Endothelial cell of umbilical vein (primary cell): ENCODE measurements around the gene CERK. TPM values are rescaled to one million over a fixed set of nuclear protein-coding genes. Genes with fewer than 3 reads are reported as not detected.

Experiments
- BruUV-seq: library from RNA; stranded (reverse); fragments of 400-500 nt; replicated peaks from 2 replicates; lab custom pipeline; 2021; lab: Mats Ljungman, UMichigan
- CTCF ChIA-PET: fragments of 300-600, 350-600 bp; sonication (Branson Sonifier 250); formaldehyde crosslinking; loops from one replicate; lab custom pipeline; 2021; ENCODE audit warnings: antibody characterized with exemption, inconsistent platforms; lab: Charles Lee
- POLR2A ChIA-PET: fragments of 300-600, 350-600 bp; sonication (Branson Sonifier 250); formaldehyde crosslinking; loops from one replicate; lab custom pipeline; 2021; ENCODE audit warnings: antibody characterized with exemption, inconsistent platforms; lab: Charles Lee
- DNase-seq: peaks from one replicate; pipeline ENCODE4 v3.0.0-alpha.2; 2011; ENCODE audit warnings: low read depth, low spot score
- FAIRE-seq: peaks from 2 replicates; lab custom pipeline; 2011; peaks lifted over from hg19 to GRCh38; lab: Jason Lieb, UNC
- H2AFZ ChIP-seq: 2 replicates; pipeline ENCODE4 v1.6.0; 2012; ENCODE audit warnings: low read depth, low read length, control low read depth, inconsistent platforms
- H3K27ac ChIP-seq: 2 replicates; pipeline ENCODE4 v1.5.1; 2011; ENCODE audit warnings: low read depth, mild to moderate bottlenecking, control low read depth, low read length, moderate library complexity; ENCODE audit not compliant: insufficient read depth
- H3K27me3 ChIP-seq, 2 experiments: 2 replicates each; pipeline versions ENCODE4 v1.6.0 to v1.6.1; 2011; ENCODE audit warnings: low read length in 2 of 2, mixed read lengths in 1 of 2; ENCODE audit not compliant: control insufficient read depth in 2 of 2, insufficient read depth in 2 of 2
- H3K36me3 ChIP-seq, 2 experiments: 2 replicates in 1 of 2; 3 replicates in 1 of 2; pipeline ENCODE4 v1.5.1; 2011; ENCODE audit warnings: low read length in 2 of 2, mild to moderate bottlenecking in 1 of 2, moderate library complexity in 1 of 2; ENCODE audit not compliant: control insufficient read depth in 2 of 2, insufficient read depth in 2 of 2; ENCODE audit errors: extremely low read depth in 1 of 2
- H3K4me1 ChIP-seq: 3 replicates; pipeline ENCODE4 v1.5.1; 2011; ENCODE audit warnings: mild to moderate bottlenecking, low read length; ENCODE audit not compliant: control insufficient read depth, insufficient read depth; ENCODE audit errors: extremely low read depth
- H3K4me2 ChIP-seq: 2 replicates; pipeline ENCODE4 v1.6.1; 2011; ENCODE audit warnings: low read length, control low read depth, mixed read lengths; ENCODE audit not compliant: insufficient read depth
- H3K4me3 ChIP-seq, 3 experiments: fragments of 200-600 bp in 1 of 3; sonication (generic), shearing (Covaris generic) in 1 of 3; replicated peaks in 1 of 3; 2 replicates each; pipeline ENCODE4 v1.5.1; 2011 to 2016; ENCODE audit warnings: control low read depth in 3 of 3, low read length in 3 of 3, mild to moderate bottlenecking in 2 of 3, inconsistent platforms in 1 of 3, low read depth in 1 of 3, moderate library complexity in 1 of 3; ENCODE audit not compliant: insufficient read depth in 1 of 3
- H3K79me2 ChIP-seq: 2 replicates; pipeline ENCODE4 v1.6.0; 2012; ENCODE audit warnings: low read length, inconsistent platforms; ENCODE audit not compliant: control insufficient read depth, insufficient read depth
- H3K9ac ChIP-seq: replicated peaks from 2 replicates; pipeline ENCODE3; 2011; ENCODE audit warnings: low read length, control low read depth; ENCODE audit not compliant: insufficient read depth; ENCODE audit errors: extremely low read depth
- H3K9me1 ChIP-seq: replicated peaks from 3 replicates; pipeline ENCODE4 v1.6.0; 2011; ENCODE audit warnings: mild to moderate bottlenecking, low read length; ENCODE audit not compliant: control insufficient read depth, insufficient read depth; ENCODE audit errors: extremely low read depth
- H3K9me3 ChIP-seq: replicated peaks from 2 replicates; pipeline ENCODE4 v1.5.1; 2012; ENCODE audit warnings: low read length, inconsistent platforms; ENCODE audit not compliant: control insufficient read depth, insufficient read depth
- H4K20me1 ChIP-seq: replicated peaks from 2 replicates; pipeline ENCODE3; 2011; ENCODE audit warnings: mild to moderate bottlenecking, low read length; ENCODE audit not compliant: control insufficient read depth, insufficient read depth; ENCODE audit errors: extremely low read depth
- EZH2 ChIP-seq: IDR thresholded peaks from 2 replicates; pipeline ENCODE4 v1.6.1; 2012; ENCODE audit warnings: borderline replicate concordance, low read depth, mild to moderate bottlenecking, moderate library complexity, low read length, inconsistent platforms; ENCODE audit not compliant: severe bottlenecking
- FOS ChIP-seq: IDR thresholded peaks from 2 replicates; pipeline ENCODE4 v1.6.1; 2011; ENCODE audit warnings: mild to moderate bottlenecking, low read length, moderate library complexity, borderline replicate concordance; ENCODE audit not compliant: insufficient read depth
- GATA2 ChIP-seq: IDR thresholded peaks from 2 replicates; pipeline ENCODE4 v1.7.0; 2011; ENCODE audit warnings: low read depth, mild to moderate bottlenecking, moderate library complexity, mixed read lengths, low read length; ENCODE audit not compliant: insufficient read length, insufficient read depth
- JUN ChIP-seq: IDR thresholded peaks from 2 replicates; pipeline ENCODE4 v1.6.1; 2011; ENCODE audit warnings: borderline replicate concordance, low read depth; ENCODE audit not compliant: insufficient read length, insufficient read depth
- MYC ChIP-seq: IDR thresholded peaks from one replicate; pipeline ENCODE4 v1.6.1; 2011; ENCODE audit warnings: mild to moderate bottlenecking, low read depth, low read length
- POLR2A ChIP-seq: IDR thresholded peaks from 2 replicates; pipeline ENCODE4 v1.6.1; 2012; ENCODE audit warnings: low read depth, mild to moderate bottlenecking, control low read depth, low read length
- POLR2AphosphoS5 ChIP-seq: IDR thresholded peaks from 2 replicates; pipeline ENCODE4 v1.6.1; 2012; ENCODE audit warnings: low read depth, mild to moderate bottlenecking, control low read depth, low read length, moderate library complexity; ENCODE audit not compliant: insufficient read depth
- dilution Hi-C: fragments of 300-500 bp; cut with MboI; formaldehyde crosslinking; loops from one replicate; pipeline ENCODE4 v1.15.0; 2019; ENCODE audit warnings: low sequenced_read_pairs; ENCODE audit not compliant: extremely low pct_ligation_motif_present
- intact Hi-C: fragments of 100-400 bp; cut with micrococcal nuclease; formaldehyde crosslinking; loops from one replicate; pipeline ENCODE4 v1.10.0; 2022
- polyA plus RNA-seq, 4 experiments: library from polyadenylated mRNA; depleted of rRNA in 3 of 4; stranded (reverse) in 3 of 4; unstranded in 1 of 4; fragments of >200 nt; gene quantifications; 2 replicates each; pipeline versions ENCODE4 v1.2.1 to v1.2.3, GENCODE V29; 2011 to 2012; ENCODE audit warnings: missing spikeins in 1 of 4
- total RNA-seq: library from RNA; stranded (reverse); gene quantifications from 2 replicates; pipeline ENCODE4 v1.2.3, GENCODE V29; 2021
- TF ChIP-seq, protein P1 (sequence below): IDR thresholded peaks from 2 replicates; pipeline ENCODE4 v1.6.1; 2011; ENCODE audit not compliant: insufficient read depth, insufficient read length
- TF ChIP-seq, protein P2 (sequence below), 2 donors: IDR thresholded peaks; 1 replicate in 1 of 2; 2 replicates in 1 of 2; pipeline ENCODE4 v1.5.1; 2011; ENCODE audit warnings: low read length in 2 of 2, mild to moderate bottlenecking in 2 of 2, moderate library complexity in 2 of 2, control low read depth in 1 of 2, inconsistent platforms in 1 of 2, low read depth in 1 of 2; ENCODE audit not compliant: insufficient read depth in 1 of 2; ENCODE audit errors: extremely low read depth in 1 of 2

Gene CERK
- total and polyA plus RNA-seq, 2 donors (not counting 3 experiments of a cell fraction or from before 2014, with no cell fraction given) = 61.1 to 88.0 TPM

DNA sequence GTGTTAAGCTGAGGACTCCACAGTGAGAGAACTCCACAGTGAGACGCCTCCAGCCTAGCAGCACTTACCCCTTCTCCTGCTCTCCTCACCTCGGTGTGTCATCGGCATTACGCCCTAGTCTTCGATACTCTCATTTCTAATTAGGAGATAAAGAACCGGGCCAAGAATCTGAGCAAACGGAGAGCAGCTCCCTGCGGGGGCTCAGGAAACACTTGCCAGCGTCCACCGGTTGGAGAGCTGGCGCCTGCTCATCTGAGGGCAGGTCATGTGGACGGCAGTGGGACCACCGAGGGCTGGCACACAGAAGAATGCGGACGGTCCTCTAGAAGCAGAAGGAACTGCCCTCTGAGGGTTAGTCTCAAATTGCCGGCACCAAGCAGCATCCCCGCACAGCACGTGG, 13.0 kb downstream of the CERK start:
- no peak for TF ChIP-seq POLR2AphosphoS5
- no peak for TF ChIP-seq MYC
- TF ChIP-seq GATA2 = no peak
- TF ChIP-seq, protein P1, sequence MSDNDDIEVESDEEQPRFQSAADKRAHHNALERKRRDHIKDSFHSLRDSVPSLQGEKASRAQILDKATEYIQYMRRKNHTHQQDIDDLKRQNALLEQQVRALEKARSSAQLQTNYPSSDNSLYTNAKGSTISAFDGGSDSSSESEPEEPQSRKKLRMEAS = no peak
- no peak for TF ChIP-seq EZH2
- TF ChIP-seq, protein P2, sequence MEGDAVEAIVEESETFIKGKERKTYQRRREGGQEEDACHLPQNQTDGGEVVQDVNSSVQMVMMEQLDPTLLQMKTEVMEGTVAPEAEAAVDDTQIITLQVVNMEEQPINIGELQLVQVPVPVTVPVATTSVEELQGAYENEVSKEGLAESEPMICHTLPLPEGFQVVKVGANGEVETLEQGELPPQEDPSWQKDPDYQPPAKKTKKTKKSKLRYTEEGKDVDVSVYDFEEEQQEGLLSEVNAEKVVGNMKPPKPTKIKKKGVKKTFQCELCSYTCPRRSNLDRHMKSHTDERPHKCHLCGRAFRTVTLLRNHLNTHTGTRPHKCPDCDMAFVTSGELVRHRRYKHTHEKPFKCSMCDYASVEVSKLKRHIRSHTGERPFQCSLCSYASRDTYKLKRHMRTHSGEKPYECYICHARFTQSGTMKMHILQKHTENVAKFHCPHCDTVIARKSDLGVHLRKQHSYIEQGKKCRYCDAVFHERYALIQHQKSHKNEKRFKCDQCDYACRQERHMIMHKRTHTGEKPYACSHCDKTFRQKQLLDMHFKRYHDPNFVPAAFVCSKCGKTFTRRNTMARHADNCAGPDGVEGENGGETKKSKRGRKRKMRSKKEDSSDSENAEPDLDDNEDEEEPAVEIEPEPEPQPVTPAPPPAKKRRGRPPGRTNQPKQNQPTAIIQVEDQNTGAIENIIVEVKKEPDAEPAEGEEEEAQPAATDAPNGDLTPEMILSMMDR (IDR thresholded peaks at IDR 0.05; ENCODE audit: extremely low read depth in 1 of 2, insufficient read depth in 1 of 2, low read depth in 1 of 2, low read length in 2 of 2) = no peak
- no peak for TF ChIP-seq FOS
- TF ChIP-seq JUN = no peak
- no peak for TF ChIP-seq POLR2A
- H3K79me2 ChIP-seq = peaks cover 88% of the 10 kb centered on the region
- peaks cover 5 to 32% of the 10 kb centered on the region in 2 experiments for H3K36me3 ChIP-seq
- no TSS peak for BruUV-seq
- no peak overlapping the region for H3K4me2 ChIP-seq
- no peak overlapping the region for H3K27ac ChIP-seq
- H4K20me1 ChIP-seq = peaks cover 2% of the 10 kb centered on the region
- intact Hi-C loops = no loop called here
- FAIRE-seq (no peak), DNase-seq (no peak)
- no peaks in the 10 kb centered on the region for H3K27me3 ChIP-seq
- no peak overlapping the region for H3K4me3 ChIP-seq
- H3K9me1 ChIP-seq = no peaks in the 10 kb centered on the region
- no peak overlapping the region for H2AFZ ChIP-seq
- ChIA-PET CTCF (interaction anchor here (0.7 to 1.4 kb wide), 2 partner anchors 14 to 34 kb away, joined by 3 read pairs; no protein-coding TSS in a partner anchor), POLR2A (no interaction called here)
- no peak overlapping the region for H3K9ac ChIP-seq
- dilution Hi-C loops = no loop called here
- H3K9me3 ChIP-seq = no peaks in the 10 kb centered on the region
- H3K4me1 ChIP-seq = no peaks in the 10 kb centered on the region
